Measurements from ENCODE around the gene RAD23B.

- TF ChIP-seq EZH2 (IDR thresholded peaks at IDR 0.05; ENCODE audit: insufficient read depth, poor library complexity, severe bottlenecking) (no peak), EZH2phosphoT487 (IDR thresholded peaks at IDR 0.05; ENCODE audit: insufficient read depth, low read depth) (no peak)
These were observed 50.3 kb downstream of the RAD23B start for GRCh38 chr9:107333363-107333762.

All from GM23248 (cell line).